Memory B cell (primary cell): ENCODE data around the gene DUSP9.
"Not testable (repeated sequence)": the region's sequence is repeated elsewhere in the genome, so short reads cannot be mapped to it uniquely, and the experiment has no call there.

Source experiments
- ATAC-seq: fragments of 150-1000 bp; cut with Tn5 transposase; 2 replicates; pipeline ENCODE4 v1.10.0; 2021; ENCODE audit warnings: low read depth, mild to moderate bottlenecking, moderate library complexity
- DNase-seq, 2 donors: peaks; one replicate each; pipeline ENCODE4 v3.0.0; 2022; ENCODE audit warnings: low spot score in 2 of 2
- H3K27ac Mint-ChIP-seq: one replicate; pipeline ENCODE4 v1.8.0; 2022; ENCODE audit warnings: mild to moderate bottlenecking, moderate library complexity, mixed read lengths
- H3K27me3 Mint-ChIP-seq: one replicate; pipeline ENCODE4 v1.8.0; 2022; ENCODE audit warnings: mixed read lengths
- H3K36me3 Mint-ChIP-seq: one replicate; pipeline ENCODE4 v1.8.0; 2022; ENCODE audit warnings: mild to moderate bottlenecking, mixed read lengths
- H3K4me1 Mint-ChIP-seq: one replicate; pipeline ENCODE4 v1.8.0; 2022; ENCODE audit warnings: mixed read lengths
- H3K4me3 Mint-ChIP-seq: one replicate; pipeline ENCODE4 v1.8.0; 2022; ENCODE audit warnings: mild to moderate bottlenecking, moderate library complexity, mixed read lengths
- H3K9me3 Mint-ChIP-seq: one replicate; pipeline ENCODE4 v1.8.0; 2022; ENCODE audit warnings: mixed read lengths

Gene DUSP9

GRCh38 chrX:153672531-153673427, 25.8 kb downstream of the DUSP9 start:
- Mint-ChIP-seq H3K27ac (no peak overlapping the region), H3K27me3 (peaks cover 12% of the 10 kb centered on the region), H3K36me3 (peaks cover 1% of the 10 kb centered on the region), H3K4me3 (peak overlapping the region; percentile 58), H3K9me3 (no peaks in the 10 kb centered on the region), H3K4me1 (peaks cover 9% of the 10 kb centered on the region)
- DNase-seq = no peak
- no peak for ATAC-seq

- H3K27me3 Mint-ChIP-seq = peaks cover 12% of the 10 kb centered on the region
- H3K9me3 Mint-ChIP-seq = no peaks in the 10 kb centered on the region
- H3K36me3 Mint-ChIP-seq = peaks cover 1% of the 10 kb centered on the region
- DNase-seq = no peak
- no peak within 1 kb of the TSS for H3K27ac Mint-ChIP-seq
- peak within 1 kb of the TSS; percentile 58 for H3K4me3 Mint-ChIP-seq
- H3K4me1 Mint-ChIP-seq = peaks cover 5% of the 10 kb centered on the region
- ATAC-seq = no peak
Measured at GRCh38 chrX:153673428-153674218, 26.6 kb downstream of the DUSP9 start, which contains the start of gene PNCK. TSS of gene PNCK (minus strand) at chrX:153673813. CDS start at chrX:153673076, 737 bp downstream.

- Mint-ChIP-seq H3K27me3 (peaks cover 12% of the 10 kb centered on the region), H3K27ac (no peak overlapping the region), H3K36me3 (peaks cover 1% of the 10 kb centered on the region), H3K4me3 (peak overlapping the region; percentile 21), H3K4me1 (peaks cover 5% of the 10 kb centered on the region), H3K9me3 (no peaks in the 10 kb centered on the region)
- DNase-seq = no peak
- no peak for ATAC-seq
Measured at GRCh38 chrX:153674219-153674851, 27.3 kb downstream of the DUSP9 start.

DNA sequence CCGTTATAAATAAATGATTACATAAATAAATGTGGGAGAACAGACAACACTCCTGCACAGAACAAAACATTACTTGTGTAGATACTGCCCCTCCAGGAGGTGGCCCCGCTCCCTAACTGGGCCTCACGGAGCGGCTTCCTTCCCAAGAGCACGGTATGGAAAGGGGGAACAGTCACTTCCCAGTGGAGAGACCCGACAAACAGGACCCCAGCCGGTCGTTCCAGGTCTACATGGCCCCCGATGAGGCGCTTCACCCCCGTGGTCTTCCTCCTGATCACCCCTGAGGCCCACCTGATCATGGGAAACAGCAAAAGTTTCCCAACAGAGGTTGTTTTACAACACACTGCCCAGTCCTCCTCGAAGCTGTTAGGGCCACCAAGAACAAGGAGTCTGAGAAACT, 34.2 kb downstream of the DUSP9 start:
- Mint-ChIP-seq H3K27ac (no peak overlapping the region), H3K27me3 (peaks cover 4% of the 10 kb centered on the region), H3K36me3 (no peaks in the 10 kb centered on the region), H3K4me1 (no peaks in the 10 kb centered on the region), H3K4me3 (no peak overlapping the region), H3K9me3 (peaks cover 2% of the 10 kb centered on the region)
- no peak for ATAC-seq
- no peak for DNase-seq

GRCh38 chrX:153683486-153683885, 36.5 kb downstream of the DUSP9 start:
- not testable (repeated sequence) for H3K4me3 Mint-ChIP-seq, DNase-seq, ATAC-seq, H3K27me3 Mint-ChIP-seq, H3K9me3 Mint-ChIP-seq, H3K27ac Mint-ChIP-seq, H3K36me3 Mint-ChIP-seq, H3K4me1 Mint-ChIP-seq

DNA sequence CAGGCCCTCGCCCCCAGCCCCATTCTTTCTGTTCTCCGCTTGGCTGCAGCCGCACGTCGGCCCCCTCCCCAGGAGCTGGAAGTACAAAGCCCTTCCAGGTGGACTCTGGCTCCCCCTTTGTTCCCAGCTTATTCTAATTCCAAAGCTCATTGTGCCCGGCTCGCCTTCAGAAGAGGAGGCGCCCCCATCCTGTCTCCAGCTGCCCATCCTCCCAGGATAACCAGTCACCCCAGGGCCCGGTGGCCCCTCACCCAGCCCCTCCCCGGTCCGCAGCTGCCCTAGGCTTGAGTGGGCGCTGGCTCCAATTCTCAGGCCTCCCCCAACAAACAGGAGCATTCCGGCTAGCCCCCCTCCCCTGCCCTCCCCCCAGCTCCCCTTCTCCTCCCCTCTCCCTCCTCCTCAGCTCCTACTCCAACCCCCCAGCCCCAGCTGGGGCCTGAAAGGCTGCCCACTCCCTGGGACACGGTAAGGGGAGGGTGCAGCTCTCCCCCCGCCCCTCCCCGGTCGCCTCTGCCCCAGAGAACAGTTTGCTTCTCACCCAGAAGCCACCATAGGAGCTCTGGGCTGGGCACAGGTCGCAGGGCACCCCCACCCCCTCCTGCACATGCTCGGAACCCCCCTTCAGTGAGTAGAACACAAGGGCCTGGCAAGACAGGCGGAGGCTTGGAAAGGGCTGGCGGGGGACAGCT, 37.6 kb downstream of the DUSP9 start:
- H3K9me3 Mint-ChIP-seq = peaks cover 2% of the 10 kb centered on the region
- H3K4me3 Mint-ChIP-seq = no peak overlapping the region
- no peak for DNase-seq
- peaks cover 2% of the 10 kb centered on the region for H3K4me1 Mint-ChIP-seq
- no peak overlapping the region for H3K27ac Mint-ChIP-seq
- ATAC-seq = no peak
- H3K27me3 Mint-ChIP-seq = peaks cover 7% of the 10 kb centered on the region
- H3K36me3 Mint-ChIP-seq = no peaks in the 10 kb centered on the region

- H3K4me3 Mint-ChIP-seq = no peak overlapping the region
- H3K4me1 Mint-ChIP-seq = peaks cover 2% of the 10 kb centered on the region
- no peak for ATAC-seq
- H3K27ac Mint-ChIP-seq = no peak overlapping the region
- no peaks in the 10 kb centered on the region for H3K36me3 Mint-ChIP-seq
- H3K9me3 Mint-ChIP-seq = peaks cover 2% of the 10 kb centered on the region
- H3K27me3 Mint-ChIP-seq = peaks cover 5% of the 10 kb centered on the region
- no peak for DNase-seq
Measured at GRCh38 chrX:153685156-153685536, 38.1 kb downstream of the DUSP9 start.

DNA sequence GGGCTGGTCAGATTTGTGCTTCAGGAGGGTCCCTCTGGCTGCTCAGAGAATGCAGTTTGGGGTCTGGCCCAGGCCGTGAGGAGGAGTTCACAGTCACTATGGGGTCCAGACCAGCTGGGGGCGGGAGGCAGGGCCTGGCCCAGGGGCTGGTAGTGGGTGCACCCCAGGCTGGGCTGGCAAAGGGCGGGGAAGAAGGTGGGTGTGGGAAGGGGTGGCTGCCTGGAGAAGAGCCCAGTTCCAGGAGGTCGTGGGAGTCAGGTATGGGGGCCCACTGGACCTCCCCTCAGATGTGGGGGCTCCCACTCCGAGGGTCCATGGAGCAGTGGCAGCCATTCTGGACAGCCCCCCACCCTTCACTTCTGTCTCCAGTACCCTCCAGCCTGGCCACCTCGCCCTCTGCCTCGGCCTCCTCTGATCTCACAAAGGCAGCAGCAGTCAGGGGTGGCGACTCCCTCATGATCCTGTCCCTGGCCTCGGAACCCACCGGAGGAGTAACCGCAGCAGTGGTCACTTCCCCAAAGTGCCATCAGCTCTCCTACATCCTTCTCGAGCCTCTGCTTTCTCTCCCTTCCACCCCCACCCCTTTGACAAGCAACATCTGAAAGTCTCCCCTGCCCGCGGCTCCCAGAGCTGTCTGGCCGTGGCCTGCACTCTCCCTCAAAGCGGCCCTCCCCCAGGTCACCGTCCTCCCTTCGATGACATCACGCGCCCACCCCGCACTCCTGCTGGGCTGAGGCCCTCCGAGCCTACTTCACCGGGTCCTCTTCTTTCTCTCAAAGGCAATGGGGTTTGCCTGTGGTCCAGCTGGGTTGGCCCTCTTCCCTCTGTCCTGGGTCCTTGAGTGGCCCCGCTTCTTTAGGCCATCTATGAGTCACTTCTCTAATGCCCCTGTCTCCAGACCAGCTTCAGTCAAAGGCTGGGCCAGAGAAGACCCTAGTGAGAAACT, 39.0 kb downstream of the DUSP9 start:
- ATAC-seq = no peak
- no peak overlapping the region for H3K27ac Mint-ChIP-seq
- DNase-seq = no peak
- peaks cover 2% of the 10 kb centered on the region for H3K4me1 Mint-ChIP-seq
- no peaks in the 10 kb centered on the region for H3K36me3 Mint-ChIP-seq
- H3K9me3 Mint-ChIP-seq = peaks cover 2% of the 10 kb centered on the region
- H3K4me3 Mint-ChIP-seq = peak overlapping the region; percentile 29
- H3K27me3 Mint-ChIP-seq = peaks cover 3% of the 10 kb centered on the region

- Mint-ChIP-seq H3K9me3 (peaks cover 2% of the 10 kb centered on the region), H3K36me3 (no peaks in the 10 kb centered on the region), H3K4me3 (peak overlapping the region; percentile 29), H3K4me1 (peaks cover 2% of the 10 kb centered on the region), H3K27ac (no peak overlapping the region), H3K27me3 (peaks cover 3% of the 10 kb centered on the region)
- no peak for ATAC-seq
- DNase-seq = no peak
Measured at GRCh38 chrX:153686711-153687110, 39.7 kb downstream of the DUSP9 start.

DNA sequence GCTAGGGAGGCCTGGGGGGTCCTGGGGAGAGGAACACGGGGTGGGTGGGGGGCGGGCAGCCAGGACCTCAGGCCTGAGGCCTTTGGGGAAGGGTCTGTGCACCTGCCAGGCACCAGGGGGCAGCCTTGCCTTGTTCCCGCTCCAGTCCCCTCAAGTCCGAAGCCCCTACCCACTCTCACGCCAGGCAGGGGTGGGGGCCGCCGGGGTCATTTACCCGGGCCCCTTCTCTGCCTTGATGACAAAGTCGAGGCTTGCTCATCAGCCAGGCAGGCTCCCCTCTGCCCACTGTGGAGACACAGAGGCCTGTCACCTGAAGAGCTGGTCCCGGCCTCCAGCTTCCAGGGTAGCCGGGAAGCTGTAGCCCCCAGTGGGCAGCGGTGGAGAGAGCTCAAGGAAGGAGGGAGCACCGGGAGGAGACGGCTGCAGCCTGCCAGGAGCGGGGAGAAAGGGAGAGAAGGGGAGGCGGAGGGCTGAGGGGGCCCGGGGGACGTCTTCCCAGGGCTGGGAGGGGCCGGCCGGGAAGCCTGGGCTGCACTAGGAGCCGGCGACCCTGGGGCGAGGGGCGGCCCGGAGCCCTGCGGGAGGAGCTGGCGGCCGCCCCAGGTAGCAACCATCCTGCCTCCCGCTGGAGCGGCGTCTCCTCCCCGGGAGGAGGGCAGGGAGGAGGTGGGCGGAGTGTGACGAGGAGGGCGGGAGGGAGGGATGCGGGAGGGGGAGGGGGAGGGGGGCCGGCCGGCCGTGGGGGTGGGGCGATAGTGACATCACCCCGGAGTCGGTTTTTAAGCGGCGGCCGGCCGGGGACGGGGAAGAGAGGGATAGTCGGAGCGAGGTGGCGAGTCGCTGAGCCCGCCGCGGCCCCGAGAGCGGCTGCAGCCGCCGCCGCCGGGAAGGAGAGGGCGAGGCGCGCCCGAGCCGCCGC, 40.4 kb downstream of the DUSP9 start, which contains the start of gene SLC6A8:
TSS of gene SLC6A8 (plus strand) at position 806 of the 919 bp plus-strand sequence. CDS start 649 bp downstream, outside the sequence.
- peak; percentile 55 for ATAC-seq

DNA sequence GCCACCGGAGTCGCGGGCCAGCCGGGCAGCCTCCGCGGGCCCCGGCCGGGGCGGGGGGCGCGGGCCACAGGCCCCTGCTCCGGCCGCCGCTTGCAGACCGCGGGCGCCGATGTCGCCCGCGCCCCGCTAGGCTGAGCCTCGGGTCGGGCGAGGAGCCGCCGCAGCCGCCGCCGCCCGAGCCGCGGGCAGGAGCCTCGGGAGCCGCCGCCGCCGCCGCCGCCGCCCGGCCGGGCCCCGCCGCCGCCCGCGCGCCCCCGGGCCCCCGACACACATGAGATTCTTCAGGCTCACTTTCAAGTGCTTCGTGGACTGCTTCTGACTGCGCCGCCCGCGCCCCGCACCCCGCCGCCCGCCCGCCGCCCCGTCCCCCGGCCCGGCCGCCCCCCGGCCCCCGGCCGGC, 41.1 kb downstream of the DUSP9 start:
- H3K9me3 Mint-ChIP-seq = peaks cover 2% of the 10 kb centered on the region
- no peak overlapping the region for H3K27ac Mint-ChIP-seq
- ATAC-seq (peak; percentile 46), DNase-seq (no peak)
- peaks cover 2% of the 10 kb centered on the region for H3K4me1 Mint-ChIP-seq
- H3K27me3 Mint-ChIP-seq = peaks cover 3% of the 10 kb centered on the region
- no peaks in the 10 kb centered on the region for H3K36me3 Mint-ChIP-seq
- H3K4me3 Mint-ChIP-seq = no peak overlapping the region

More for the DNA sequence above, 40.4 kb downstream of the DUSP9 start, which contains the start of gene SLC6A8:
- peaks cover 2% of the 10 kb centered on the region for H3K9me3 Mint-ChIP-seq
- peaks cover 3% of the 10 kb centered on the region for H3K27me3 Mint-ChIP-seq
- H3K27ac Mint-ChIP-seq = no peak within 1 kb of the TSS
- H3K4me1 Mint-ChIP-seq = peaks cover 2% of the 10 kb centered on the region
- H3K4me3 Mint-ChIP-seq = peak within 1 kb of the TSS; percentile 94
- H3K36me3 Mint-ChIP-seq = no peaks in the 10 kb centered on the region
- peak in 1 of 2 donors; percentile 39 for DNase-seq

DNA sequence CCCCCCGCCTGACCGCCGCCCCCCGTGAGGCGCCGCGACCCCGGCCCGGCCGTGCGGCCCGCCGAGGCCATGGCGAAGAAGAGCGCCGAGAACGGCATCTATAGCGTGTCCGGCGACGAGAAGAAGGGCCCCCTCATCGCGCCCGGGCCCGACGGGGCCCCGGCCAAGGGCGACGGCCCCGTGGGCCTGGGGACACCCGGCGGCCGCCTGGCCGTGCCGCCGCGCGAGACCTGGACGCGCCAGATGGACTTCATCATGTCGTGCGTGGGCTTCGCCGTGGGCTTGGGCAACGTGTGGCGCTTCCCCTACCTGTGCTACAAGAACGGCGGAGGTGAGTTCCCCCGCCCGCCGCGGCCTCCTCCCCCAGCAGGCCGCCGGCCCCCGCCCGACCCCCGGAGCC, 41.5 kb downstream of the DUSP9 start:
- H3K27ac Mint-ChIP-seq = no peak overlapping the region
- H3K27me3 Mint-ChIP-seq = peaks cover 3% of the 10 kb centered on the region
- no peak for ATAC-seq
- H3K36me3 Mint-ChIP-seq = no peaks in the 10 kb centered on the region
- no peak overlapping the region for H3K4me3 Mint-ChIP-seq
- peaks cover 2% of the 10 kb centered on the region for H3K9me3 Mint-ChIP-seq
- peaks cover 2% of the 10 kb centered on the region for H3K4me1 Mint-ChIP-seq
- DNase-seq = no peak
